Measurements from ENCODE around the gene DLGAP4. TPM values are rescaled to one million over a fixed set of nuclear protein-coding genes. Genes with fewer than 3 reads are reported as not detected.

Gene DLGAP4
- total and polyA plus RNA-seq, 2 of the 13 experiments (the other 11 are each of a cell fraction or from before 2014, with no cell fraction given) = 15.2 to 26.7 TPM

- TF ChIP-seq, protein P1, sequence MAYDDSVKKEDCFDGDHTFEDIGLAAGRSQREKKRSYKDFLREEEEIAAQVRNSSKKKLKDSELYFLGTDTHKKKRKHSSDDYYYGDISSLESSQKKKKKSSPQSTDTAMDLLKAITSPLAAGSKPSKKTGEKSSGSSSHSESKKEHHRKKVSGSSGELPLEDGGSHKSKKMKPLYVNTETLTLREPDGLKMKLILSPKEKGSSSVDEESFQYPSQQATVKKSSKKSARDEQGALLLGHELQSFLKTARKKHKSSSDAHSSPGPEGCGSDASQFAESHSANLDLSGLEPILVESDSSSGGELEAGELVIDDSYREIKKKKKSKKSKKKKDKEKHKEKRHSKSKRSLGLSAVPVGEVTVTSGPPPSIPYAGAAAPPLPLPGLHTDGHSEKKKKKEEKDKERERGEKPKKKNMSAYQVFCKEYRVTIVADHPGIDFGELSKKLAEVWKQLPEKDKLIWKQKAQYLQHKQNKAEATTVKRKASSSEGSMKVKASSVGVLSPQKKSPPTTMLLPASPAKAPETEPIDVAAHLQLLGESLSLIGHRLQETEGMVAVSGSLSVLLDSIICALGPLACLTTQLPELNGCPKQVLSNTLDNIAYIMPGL (CRISPR knock-in tag; IDR thresholded peaks at IDR 0.05; ENCODE audit: borderline replicate concordance in 1 of 2, low read depth in 1 of 2) = 0 out of 4 replicates have a peak, but pooled peaks of 1 of the 2 experiments have one; percentile 43
- TF ChIP-seq ZNF3 (CRISPR knock-in tag; IDR thresholded peaks at IDR 0.05) = no peak
- no peak for TF ChIP-seq ZNF263 (CRISPR knock-in tag; IDR thresholded peaks at IDR 0.05)
- peak; percentile 87; the same call in 1 of the 2 replicates for TF ChIP-seq ZNF724P (CRISPR knock-in tag; IDR thresholded peaks at IDR 0.05; ENCODE audit: borderline replicate concordance)
- TF ChIP-seq, protein P2, sequence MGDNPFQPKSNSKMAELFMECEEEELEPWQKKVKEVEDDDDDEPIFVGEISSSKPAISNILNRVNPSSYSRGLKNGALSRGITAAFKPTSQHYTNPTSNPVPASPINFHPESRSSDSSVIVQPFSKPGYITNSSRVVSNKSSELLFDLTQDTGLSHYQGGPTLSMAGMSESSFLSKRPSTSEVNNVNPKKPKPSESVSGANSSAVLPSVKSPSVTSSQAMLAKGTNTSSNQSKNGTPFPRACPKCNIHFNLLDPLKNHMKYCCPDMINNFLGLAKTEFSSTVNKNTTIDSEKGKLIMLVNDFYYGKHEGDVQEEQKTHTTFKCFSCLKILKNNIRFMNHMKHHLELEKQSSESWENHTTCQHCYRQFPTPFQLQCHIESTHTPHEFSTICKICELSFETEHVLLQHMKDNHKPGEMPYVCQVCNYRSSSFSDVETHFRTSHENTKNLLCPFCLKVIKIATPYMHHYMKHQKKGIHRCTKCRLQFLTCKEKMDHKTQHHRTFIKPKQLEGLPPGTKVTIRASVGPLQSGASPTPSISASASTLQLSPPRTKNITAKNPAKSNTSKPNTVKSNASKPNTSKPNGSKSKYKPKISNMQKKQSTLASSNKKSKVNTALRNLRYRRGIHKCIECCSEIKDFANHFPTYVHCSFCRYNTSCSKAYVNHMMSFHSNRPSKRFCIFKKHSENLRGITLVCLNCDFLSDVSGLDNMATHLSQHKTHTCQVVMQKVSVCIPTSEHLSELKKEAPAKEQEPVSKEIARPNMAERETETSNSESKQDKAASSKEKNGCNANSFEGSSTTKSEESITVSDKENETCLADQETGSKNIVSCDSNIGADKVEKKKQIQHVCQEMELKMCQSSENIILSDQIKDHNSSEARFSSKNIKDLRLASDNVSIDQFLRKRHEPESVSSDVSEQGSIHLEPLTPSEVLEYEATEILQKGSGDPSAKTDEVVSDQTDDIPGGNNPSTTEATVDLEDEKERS (CRISPR knock-in tag; IDR thresholded peaks at IDR 0.05) = peak; percentile 61; the same call in 1 of the 2 replicates
- TF ChIP-seq ZNF549 (CRISPR knock-in tag; IDR thresholded peaks at IDR 0.05) = no peak
- TF ChIP-seq ZNF563 (CRISPR knock-in tag; IDR thresholded peaks at IDR 0.05) = peak; percentile 81; the same call in 1 of the 2 replicates
- peak; percentile 98 for TF ChIP-seq KLF6 (CRISPR knock-in tag; IDR thresholded peaks at IDR 0.05)
- TF ChIP-seq DMAP1 (CRISPR knock-in tag; IDR thresholded peaks at IDR 0.05) = no peak
- TF ChIP-seq ZNF451 (CRISPR knock-in tag; IDR thresholded peaks at IDR 0.05) = no peak
- TF ChIP-seq ZNF557 (CRISPR knock-in tag; IDR thresholded peaks at IDR 0.05) = peak; percentile 91; the same call in 1 of the 2 replicates
- TF ChIP-seq SMYD3 (CRISPR knock-in tag; IDR thresholded peaks at IDR 0.05) = no peak
- TF ChIP-seq JUNB (CRISPR knock-in tag; IDR thresholded peaks at IDR 0.05; ENCODE audit: borderline replicate concordance) = no peak
- peak; percentile 70 for TF ChIP-seq RARA (CRISPR knock-in tag; IDR thresholded peaks at IDR 0.05)
- no peak for TF ChIP-seq PHF21A (CRISPR knock-in tag; IDR thresholded peaks at IDR 0.05)
- no peak for TF ChIP-seq NFIC (IDR thresholded peaks at IDR 0.05; ENCODE audit: low read length)
- TF ChIP-seq UBTF (CRISPR knock-in tag; IDR thresholded peaks at IDR 0.05) = no peak
- TF ChIP-seq KDM1A (CRISPR knock-in tag; IDR thresholded peaks at IDR 0.05) = no peak
- TF ChIP-seq, protein P3, sequence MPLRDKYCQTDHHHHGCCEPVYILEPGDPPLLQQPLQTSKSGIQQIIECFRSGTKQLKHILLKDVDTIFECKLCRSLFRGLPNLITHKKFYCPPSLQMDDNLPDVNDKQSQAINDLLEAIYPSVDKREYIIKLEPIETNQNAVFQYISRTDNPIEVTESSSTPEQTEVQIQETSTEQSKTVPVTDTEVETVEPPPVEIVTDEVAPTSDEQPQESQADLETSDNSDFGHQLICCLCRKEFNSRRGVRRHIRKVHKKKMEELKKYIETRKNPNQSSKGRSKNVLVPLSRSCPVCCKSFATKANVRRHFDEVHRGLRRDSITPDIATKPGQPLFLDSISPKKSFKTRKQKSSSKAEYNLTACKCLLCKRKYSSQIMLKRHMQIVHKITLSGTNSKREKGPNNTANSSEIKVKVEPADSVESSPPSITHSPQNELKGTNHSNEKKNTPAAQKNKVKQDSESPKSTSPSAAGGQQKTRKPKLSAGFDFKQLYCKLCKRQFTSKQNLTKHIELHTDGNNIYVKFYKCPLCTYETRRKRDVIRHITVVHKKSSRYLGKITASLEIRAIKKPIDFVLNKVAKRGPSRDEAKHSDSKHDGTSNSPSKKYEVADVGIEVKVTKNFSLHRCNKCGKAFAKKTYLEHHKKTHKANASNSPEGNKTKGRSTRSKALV (CRISPR knock-in tag; IDR thresholded peaks at IDR 0.05) = peak; percentile 78; the same call in 1 of the 2 replicates
- peak; percentile 98 for TF ChIP-seq ZNF75D (CRISPR knock-in tag; IDR thresholded peaks at IDR 0.05; ENCODE audit: borderline replicate concordance)
- TF ChIP-seq GATAD2A (CRISPR knock-in tag; IDR thresholded peaks at IDR 0.05) = peak; percentile 54; the same call in 1 of the 2 replicates
- peak; percentile 89; the same call in 1 of the 2 replicates for TF ChIP-seq KLF15 (CRISPR knock-in tag; IDR thresholded peaks at IDR 0.05; ENCODE audit: borderline replicate concordance)
Observed at GRCh38 chr20:36344517-36345132, 38.5 kb downstream of the DLGAP4 start (continued).

Data from HepG2 (cell line).